ENCODE data around the gene NPAS3.

NPAS3 gene

DNA sequence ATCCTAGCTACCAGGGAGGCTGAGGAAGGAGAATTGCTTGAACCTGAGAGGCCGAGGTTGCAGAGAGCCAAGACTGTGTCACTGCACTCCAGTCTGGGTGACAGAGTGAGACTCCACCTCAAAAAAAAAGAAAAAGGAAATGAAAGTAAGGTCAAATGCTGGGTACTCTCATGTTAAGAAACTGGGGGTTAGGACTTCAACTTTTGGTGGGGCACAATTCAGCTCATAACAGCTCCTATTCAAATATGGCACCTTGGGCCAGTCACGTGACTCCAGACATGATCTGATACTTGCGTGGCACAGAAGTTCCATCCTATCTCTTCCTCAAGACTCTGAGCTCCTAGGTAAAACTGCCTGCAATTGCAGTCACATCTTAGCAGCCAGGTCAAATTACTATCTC lies 869.5 kb downstream of the NPAS3 start:
- in situ Hi-C loops (cut with MboI; ENCODE audit: low sequenced_read_pairs) = no loop called here

DNA sequence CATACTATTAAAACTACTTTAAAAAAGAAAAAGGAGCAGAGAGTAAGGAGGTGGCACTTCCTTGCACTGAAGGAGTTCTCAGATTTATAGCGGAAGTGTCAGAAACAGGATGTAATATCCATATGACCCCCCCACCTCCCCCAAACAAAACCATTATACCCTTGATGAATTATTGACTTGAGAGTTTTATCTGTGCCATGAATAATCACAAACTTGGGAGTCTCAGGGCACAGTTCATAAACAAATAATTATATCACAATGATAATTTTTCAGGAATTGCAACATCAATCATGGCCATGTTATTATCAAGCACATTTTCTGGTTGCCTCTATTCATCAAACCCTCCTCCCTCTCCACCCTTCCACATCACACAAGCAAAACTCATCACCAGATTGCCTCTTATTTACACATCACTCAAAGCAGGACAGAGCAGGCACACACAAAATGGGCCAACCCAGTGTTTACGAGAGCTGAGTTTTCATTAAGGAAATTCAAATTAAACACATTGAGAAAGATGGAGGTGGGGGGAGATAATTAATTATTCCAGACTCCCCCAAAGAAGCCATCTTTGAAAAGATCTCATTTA lies 870.8 kb downstream of the NPAS3 start:
- in situ Hi-C loops (cut with MboI; ENCODE audit: low sequenced_read_pairs) = no loop called here

DNA sequence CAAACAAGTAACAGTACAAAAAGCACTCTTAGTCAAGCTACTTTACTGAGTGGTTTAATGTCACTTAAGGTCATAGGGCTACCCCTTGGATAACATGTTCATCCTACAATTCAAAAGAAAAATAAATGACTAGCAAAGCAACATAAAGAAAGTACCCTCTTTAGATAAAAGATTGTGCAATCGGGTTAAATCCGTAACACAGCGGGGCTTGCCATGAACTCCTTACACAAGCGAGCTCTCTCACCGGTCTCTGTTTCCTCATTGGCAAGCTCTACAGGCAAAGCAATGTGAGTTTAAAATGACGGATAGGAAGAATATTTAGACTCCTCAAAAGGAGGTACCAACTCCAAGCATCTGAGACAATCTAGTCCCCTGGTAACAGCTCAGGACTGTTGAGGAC lies 871.6 kb downstream of the NPAS3 start:
- in situ Hi-C loops (cut with MboI; ENCODE audit: low sequenced_read_pairs) = no loop called here

DNA sequence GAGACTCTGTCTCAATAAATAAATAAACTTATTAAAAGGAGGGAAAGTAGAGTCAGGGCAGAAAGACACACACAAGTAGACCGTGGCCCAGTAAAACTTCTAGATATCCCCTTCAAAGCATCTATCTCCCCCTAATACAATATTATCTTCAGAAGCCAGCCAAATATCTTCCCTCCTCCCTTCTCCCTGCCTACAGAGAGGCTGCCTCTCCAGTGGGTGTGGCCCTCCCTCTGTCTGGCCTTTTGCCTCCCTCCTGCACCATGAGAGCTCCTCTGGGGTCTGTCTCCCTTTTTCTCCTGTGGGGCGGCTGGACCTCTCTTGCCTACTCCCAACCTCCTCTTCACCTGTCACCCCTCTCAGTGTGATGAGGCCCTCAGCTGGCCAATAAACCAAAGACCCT lies 873.0 kb downstream of the NPAS3 start:
- in situ Hi-C loops (cut with MboI; ENCODE audit: low sequenced_read_pairs) = no loop called here

DNA sequence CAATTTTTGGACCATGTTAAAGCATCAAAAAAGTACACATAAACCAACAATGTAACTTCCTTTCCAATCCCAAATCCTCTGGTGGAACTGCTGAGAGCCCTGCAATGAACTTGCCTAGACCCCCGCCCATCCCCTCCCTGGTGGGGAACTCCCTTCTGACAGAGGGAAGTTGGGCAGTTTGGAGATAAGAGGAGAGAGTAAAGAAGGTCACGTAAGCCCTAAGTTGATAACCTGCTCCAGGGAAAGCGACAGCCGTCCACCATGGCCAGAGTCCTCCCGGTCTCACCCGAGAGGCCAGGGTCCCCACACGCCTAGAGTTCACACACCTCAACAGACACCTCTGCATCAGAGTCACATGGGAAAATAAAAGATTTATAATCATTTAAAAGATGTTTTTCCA lies 873.5 kb downstream of the NPAS3 start:
- in situ Hi-C loops (cut with MboI; ENCODE audit: low sequenced_read_pairs) = no loop called here

DNA sequence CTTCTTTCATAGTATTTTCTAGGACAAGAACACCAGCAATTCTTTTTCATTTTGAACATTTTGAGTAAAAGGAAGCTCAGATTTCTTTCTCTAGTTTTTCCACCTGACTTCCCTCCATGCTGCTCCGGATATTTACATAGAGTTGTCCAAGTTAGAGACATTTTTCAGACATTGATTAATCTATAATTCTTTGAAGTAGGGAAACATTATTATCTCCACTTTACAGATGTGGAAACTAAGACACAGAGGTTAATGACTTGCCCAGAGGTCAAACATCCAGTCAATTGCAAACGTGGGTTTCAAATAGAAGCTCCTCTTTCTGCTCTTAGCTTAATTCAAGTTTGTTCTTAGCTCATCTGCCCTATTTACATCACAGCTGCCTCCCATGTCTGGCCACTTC lies 873.9 kb downstream of the NPAS3 start:
- in situ Hi-C loops (cut with MboI; ENCODE audit: low sequenced_read_pairs) = no loop called here

DNA sequence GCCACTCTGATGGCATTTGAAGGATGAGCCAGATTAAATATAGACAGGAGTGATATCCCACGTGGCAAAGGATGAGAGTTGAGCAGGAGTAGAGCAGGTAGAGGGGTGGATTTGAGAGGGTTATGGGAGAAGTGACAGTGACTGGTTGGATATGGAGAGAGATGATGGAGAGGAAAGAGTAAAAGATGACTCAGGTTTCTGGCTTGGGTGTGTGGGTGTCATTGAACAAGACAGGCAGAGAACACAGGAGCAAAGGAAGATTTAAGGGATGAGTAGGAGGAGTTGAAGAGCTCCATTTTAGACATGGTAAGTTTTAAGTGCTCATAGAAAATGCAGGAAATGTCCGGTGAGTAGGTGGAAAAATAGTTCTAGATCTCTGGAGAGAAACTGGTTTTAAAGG lies 875.3 kb downstream of the NPAS3 start:
- in situ Hi-C loops (cut with MboI; ENCODE audit: low sequenced_read_pairs) = no loop called here

DNA sequence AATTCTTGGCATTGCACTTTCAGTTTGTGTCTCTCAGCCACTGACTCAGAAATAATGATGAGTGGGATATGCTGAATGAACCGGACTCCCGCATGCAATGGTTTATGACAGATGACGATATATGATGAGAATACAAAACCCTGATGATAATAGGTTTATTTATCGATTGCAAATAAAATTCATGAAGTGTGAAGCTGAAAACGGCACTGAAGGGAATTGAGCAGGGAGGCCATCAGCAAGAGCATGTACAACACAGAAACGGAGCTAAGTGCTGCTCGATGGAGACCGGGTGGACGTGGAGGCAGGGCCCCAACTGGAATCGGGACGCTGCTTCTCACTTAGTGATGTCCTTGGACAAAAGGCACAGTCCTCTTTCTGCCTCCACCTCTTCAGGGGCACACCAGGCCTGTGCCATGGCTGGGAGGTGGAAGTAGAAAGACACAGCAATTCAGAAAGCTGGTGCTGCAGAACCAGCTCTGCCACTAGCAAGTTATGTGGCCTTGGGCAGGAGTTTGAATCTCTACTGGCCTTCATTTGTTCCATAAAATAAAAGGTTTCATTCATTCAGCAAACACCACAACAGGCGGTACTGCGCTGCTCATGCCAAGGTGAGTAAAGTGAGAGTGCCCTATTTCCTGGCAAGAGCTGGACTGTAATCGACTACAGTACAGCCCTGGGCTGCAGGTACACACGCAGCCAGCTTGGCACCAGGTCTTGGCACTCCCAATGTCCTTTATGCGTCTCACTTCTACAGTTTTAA lies 895.2 kb downstream of the NPAS3 start:
- in situ Hi-C loops (cut with MboI; ENCODE audit: low sequenced_read_pairs) = no loop called here

DNA sequence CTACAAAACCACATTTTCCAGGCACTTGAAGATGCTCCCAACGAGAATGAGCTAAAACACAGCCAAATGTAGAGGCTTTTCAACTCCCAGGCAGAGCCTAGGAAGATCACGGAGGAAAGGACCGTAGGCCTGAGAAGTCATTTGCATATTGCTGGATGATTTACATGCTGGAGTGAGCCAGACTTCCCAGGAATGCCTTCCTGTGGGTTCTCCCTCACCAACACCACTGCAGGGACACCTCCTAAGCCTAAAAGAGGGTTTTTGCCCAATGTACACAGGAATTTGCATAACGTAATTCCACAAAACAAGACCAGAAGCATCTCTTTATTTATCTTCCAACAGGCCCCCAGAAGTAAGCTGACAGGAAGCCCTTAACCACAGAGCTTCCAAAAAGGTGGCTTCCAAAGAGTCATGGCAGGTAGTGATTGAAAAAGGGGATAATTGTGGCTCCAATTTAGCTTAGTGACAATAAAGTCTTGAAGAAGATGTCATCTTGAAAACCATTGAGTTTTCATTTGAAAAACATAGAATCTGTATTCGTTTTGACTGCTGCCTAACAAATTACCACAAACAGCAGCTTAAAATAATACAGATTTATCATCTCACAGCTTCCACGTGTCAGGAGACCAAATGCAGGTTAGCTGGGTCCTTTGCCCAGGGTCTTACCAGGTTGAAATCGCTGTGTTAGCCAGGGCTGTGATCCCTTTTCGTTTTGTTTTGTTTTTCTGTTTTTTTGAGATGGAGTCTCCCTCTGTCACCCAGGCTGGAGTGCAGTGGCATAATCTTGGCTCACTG lies 896.0 kb downstream of the NPAS3 start:
- in situ Hi-C loops (cut with MboI; ENCODE audit: low sequenced_read_pairs) = no loop called here

DNA sequence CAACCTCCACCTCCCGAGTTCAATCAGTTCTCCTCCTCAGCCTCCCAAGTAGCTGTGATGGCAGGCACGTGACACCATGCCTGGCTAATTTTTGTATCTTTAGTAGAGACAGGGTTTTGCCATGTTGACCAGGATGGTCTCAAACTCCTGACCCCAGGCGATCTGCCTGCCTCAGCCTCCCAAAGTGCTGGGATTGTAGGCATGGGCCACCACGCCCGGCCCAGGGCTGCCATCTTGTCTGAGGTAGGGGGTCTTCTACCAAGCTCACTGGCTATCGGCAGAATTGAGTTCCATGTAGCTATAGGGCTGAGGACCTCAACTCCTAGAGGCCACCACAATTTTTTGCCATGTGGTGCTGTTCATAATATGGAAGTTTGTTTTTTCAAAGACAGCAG lies 896.6 kb downstream of the NPAS3 start:
- in situ Hi-C loops (cut with MboI; ENCODE audit: low sequenced_read_pairs) = no loop called here

DNA sequence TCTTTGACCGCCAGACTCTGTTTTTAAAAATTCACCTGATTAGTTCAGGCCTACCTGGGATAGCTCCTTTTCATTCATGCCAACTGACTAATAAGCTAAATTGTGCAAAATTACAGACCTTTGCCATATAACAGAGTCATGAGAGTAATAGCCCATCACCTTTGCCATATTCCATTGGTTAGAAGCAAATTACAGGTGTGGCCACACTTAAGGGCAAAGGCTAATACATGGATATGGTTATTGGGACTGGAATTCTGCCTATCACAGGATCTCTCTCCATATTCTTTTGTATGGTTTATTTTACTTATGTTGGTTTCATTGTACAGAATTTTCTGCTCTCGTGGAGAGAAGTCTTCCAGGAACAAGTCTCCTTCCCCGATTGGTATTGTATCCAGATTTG lies 897.0 kb downstream of the NPAS3 start:
- in situ Hi-C loops (cut with MboI; ENCODE audit: low sequenced_read_pairs) = no loop called here

DNA sequence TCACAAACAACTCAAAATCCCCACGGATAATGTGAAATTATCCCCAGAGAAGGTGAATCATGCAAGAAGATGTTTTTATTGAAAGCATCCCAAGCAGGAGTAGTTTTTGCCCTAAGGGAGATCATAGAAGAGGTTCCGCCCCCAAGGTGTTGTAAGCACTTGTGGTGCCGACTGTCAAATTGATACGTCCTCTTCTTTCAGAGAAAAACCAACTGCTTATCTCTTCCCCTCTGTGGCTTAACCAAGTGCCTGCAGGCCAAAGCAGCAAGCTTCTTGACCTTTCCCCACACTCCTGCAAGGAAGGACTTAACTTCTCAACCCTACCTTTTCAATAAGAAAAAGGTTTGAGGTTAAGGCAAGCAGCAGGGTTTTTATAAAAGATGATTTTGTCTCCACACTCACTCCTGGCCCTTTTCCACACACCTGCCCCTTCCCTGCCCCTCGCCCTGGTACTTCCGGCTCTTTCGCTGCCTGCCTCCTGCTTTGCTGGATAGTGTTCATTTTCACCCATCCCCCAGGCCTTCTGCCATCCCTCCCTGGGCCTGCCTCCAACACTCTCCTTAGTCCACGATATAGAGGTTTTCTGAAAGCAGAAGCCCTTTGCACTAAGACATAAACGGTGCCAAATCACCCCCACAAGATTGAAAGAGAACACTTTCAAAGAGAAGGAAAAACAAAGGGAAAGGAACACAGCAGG lies 897.7 kb downstream of the NPAS3 start:
- in situ Hi-C loops (cut with MboI; ENCODE audit: low sequenced_read_pairs) = no loop called here

DNA sequence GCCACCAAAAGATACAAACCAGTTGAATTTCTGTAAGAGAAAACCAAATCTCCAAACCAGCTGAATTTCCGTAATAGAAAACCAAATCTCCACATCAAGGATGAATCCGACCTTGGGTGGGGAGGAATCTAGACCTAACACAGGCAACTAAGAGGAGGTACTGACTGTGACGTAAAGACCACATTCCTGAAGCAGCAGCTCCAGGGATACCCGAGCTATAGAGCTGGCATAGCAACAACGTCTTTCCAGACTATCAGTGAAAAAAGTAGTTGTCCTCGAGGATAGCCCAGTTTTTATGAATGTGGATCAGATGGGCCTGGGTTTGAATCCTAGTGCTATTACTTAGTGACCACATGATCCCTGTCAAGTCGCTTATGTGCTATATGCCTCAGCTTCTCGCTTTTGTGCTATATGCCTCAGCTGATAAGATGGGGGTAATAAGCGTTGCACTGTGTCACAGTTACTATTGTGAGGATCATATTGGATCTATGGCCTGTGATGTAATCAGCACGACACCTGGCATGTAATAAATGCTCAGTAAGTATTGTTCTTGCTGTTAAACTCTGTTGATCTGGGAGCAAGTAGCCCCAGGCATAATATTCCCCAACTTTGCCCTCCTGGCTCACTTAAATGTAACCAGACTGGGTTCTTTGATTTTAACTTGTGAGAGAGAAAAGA lies 898.4 kb downstream of the NPAS3 start:
- in situ Hi-C loops (cut with MboI; ENCODE audit: low sequenced_read_pairs) = no loop called here

DNA sequence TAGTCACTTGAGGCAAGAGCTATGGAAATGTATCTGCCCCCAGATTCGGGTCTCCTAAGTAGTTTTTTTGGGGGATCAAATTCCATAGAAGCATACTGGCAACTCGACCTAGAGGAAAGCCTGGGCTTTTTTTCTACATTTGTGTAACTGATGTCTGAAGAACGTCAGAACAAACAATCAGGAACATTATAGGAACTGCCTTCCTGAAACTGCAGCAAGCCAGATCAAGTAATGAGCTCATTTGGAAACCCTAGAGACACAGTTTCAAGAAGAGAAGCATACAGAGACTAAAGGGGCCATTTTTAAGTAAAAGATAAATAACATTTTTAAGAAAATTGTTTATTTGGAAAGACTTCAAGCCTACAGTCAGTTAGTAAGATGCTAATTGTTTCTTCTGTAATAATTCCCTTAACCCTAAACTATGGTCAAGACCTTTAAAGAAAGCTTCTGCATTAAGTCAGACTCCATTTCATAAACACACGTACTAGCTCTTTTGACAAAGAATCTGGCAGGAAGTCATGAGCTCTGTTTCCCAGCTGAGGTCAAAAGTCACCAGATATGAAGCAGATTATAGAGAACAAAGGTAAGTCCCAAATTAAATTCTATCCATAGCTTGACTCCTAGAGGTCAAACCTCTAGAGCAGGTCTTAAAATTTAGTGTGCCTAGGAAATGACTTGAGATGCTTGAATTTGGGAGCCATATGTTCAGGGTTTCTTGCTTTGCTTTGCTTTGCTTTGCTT lies 899.4 kb downstream of the NPAS3 start:
- in situ Hi-C loops (cut with MboI; ENCODE audit: low sequenced_read_pairs) = no loop called here

DNA sequence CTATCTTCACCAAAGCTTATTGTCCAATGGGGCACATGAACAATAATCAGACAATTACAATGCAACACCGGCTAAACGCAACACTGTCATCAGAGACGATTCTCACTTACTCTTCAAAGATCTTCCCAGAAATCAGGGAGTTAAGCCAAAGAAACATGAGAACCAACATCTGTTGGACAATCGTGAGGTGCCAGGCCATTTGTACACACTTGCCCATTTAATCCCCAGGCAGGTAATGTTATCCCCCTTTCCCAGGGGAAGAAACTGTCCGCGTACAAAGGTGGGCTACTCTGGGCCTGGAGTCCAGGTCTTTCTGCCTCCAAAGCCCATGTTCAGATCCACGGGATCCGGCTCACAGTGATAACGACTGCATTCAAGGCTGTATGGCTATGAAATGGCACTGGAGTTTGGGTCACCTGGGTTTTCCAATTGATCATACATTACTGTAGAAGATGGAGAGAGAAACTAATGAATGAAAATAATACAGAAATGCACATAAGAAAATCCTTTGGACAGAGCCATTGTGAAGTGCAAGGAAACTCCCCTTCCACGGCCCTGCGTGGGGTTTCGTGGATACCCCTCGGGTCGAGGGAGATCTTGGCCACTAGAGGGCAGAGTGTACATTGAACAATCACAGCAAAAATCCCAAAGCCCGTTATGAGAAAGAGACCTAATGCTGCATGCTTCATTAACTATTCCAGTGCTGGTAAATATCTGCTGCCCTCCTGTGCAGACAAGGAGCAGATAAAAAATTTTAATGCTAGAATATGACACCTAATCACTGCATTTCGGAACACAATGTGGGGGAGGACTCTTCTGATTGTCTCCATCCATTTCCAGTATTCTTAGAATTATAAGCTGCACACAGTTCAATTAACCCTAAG lies 900.8 kb downstream of the NPAS3 start:
- in situ Hi-C loops (cut with MboI; ENCODE audit: low sequenced_read_pairs) = no loop called here

DNA sequence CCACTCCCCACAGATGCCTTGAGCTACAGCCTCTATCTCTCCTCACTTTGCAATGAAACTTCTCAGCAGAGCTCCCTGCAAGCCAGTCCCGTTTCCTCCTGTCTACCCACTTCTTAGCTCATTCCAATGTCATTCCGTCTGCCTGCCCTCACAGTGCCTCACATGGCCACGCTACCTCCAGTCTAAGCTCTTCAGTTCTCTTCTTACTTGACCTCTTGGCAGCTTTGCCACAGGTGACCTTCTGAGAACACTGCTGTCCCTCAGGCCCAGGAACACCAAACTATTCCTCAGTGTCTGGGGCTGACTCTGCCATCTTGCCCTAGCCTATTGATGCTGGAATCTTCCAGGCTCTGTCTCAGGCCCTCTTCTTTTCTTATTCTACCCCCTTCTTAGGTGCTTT lies 902.1 kb downstream of the NPAS3 start:
- in situ Hi-C loops (cut with MboI; ENCODE audit: low sequenced_read_pairs) = no loop called here

DNA sequence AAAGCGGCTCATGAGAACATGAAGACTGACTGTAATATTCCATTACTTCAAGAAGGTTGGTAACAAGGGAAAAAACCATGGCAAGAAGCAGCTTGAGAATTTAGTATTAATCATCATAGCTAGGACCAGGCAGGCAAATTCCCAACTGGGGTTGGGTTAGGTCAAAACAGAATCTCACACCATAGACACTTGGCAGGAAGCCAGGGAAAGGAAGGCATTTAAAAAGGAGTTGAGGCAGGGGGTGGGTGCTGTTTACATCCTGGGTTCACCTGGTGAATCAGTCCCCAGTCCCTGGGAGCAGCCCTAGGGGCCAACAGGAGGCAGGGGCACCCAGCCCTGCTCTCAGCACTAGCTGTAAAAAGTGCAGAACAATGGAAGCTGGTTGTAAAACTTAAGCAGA lies 903.6 kb downstream of the NPAS3 start:
- in situ Hi-C loops (cut with MboI; ENCODE audit: low sequenced_read_pairs) = no loop called here

DNA sequence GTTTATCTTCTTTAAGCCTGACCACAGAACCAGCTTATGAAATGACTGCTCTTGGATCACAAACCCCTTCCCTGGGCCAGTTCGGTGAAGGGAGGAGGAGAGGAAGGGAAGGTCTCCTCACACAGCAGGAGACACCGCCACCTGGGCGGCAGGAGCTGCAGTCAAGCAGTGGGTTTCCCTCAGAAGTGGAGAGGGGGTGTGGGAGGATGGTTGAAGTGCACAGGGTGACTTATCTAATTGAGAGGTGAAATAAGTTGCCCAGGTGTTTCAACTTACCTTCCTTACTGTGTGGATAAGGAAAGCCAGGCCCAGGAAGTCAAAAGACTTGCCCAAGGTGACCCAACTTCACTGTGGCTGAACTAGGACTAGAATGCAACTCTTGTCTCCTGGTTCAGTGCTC lies 905.4 kb downstream of the NPAS3 start:
- in situ Hi-C loops (cut with MboI; ENCODE audit: low sequenced_read_pairs) = no loop called here

DNA sequence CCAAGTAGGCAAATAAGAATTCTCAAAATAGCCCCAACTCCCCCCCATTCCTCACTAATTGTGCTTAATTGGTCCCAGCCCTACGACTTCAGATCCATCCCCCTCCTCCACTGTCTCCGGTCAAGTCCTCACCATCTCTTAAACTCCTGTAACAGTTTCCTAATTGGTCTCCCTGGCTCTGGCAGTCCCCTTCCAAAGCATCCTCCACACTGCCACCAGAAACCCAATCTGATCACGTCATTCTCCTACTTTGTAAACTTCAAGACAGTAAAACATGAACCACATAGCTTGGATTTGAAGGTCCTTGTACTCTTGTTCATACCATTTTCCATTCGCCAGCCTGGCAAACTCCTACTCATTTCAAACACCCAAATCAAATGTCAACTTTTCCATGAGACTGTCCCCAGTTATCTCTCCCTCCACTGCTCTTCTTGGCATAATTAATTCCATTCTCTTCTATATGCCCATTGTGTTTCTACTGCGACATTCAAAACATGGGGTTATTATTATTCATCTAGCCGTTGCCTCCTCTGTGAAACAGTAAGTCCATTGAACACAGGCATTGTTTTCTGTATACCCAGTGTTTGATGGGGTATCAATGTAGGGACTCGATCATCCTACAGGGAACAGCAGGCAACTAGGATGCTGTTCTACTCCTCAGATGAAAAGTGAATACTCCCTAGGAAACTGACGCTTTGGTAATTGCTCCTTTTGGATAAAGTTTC lies 907.6 kb downstream of the NPAS3 start:
- in situ Hi-C loops (cut with MboI; ENCODE audit: low sequenced_read_pairs) = no loop called here

All from hTERT RPE-1 (cell line).